GM21737 (cell line): ENCODE data around the gene CCDC85C.

Source experiments
- ATAC-seq: cut with Tn5 transposase; IDR thresholded peaks from one replicate; pipeline ENCODE4 v1.9.1; 2021; ENCODE audit warnings: mild to moderate bottlenecking, moderate library complexity; ENCODE audit not compliant: unreplicated experiment

CCDC85C gene

DNA sequence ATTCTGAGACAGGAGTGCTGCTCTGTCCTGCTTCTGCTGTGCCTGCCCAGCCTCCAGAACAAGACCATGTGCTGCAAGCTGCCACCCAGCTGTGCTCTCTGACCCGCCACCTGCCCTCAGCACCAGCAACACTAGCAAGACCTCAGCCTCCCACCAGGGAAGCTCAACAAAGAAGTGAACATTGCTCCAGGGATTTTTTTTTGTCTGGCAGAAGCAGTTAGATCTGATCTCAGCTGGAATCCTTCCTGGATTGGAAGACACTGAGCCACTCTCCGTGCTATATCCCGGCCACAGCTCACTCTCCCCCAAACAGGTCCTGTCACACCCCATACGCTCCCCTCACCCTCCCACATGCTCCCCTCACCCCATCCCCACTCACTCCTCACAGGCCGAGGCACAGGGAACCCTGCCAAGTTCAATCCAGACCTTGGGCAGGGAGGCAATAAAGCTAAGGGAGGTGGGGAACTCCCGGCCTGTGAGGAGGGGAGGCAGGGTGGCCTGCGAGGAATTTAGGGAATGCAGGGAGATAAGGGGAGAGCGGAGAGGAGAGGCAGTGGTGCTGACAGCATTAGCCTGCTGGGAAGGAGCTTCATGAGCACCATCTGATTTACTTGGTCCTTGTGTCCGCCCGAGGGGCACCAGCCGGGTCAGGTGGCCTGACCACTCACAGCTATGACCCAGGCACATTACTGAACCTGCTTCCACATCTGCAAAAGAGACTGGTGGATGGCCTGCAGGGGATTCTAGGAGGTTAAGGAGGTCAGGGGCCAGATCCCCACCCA lies 29.7 kb downstream of the CCDC85C start:
- no peak for ATAC-seq

GRCh38 chr14:99573436-99574098 lies 30.4 kb downstream of the CCDC85C start:
- ATAC-seq = no peak

GRCh38 chr14:99573000-99573330 lies 31.0 kb downstream of the CCDC85C start:
- ATAC-seq = no peak

GRCh38 chr14:99572173-99572999 lies 31.6 kb downstream of the CCDC85C start:
- no peak for ATAC-seq

- no peak for ATAC-seq
Measured at GRCh38 chr14:99571303-99571986, 32.6 kb downstream of the CCDC85C start.

DNA sequence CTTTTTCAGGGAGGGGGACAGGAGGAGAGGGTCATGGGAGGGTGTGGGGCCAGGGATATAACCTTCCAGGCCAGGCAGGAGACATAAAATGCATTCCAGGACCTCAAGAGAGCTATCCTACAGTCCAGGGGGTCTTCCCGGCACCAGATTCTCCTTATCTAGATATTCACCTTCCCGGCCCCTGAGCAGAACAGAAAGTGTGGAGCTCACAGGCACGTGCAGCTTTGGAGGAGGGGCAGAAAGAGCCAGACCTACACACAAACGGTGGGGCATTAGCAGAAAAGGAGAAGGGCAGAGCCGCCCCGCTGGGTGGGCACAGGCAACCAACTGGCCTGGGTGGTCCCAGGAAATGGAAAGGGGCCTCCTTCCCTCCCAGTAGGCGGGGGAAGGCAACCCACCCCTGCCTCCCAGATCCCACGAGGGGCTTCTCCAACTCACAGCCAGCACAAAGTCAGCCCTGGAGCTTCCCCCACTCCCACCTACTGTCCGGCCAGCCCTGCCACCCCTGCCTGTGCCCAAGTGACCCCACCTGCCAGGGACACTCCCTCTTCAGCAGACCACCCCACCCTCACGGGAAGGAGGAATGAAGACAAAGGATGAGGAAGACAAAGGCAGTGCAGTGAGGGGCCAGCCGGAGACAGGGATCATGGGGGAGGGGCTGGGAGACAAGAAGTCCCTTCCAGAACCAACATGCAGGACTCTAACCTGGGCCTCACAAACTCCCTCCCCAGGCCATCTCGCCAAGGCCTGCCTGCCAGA lies 33.3 kb downstream of the CCDC85C start:
- no peak for ATAC-seq

GRCh38 chr14:99569725-99570543 lies 34.1 kb downstream of the CCDC85C start:
- no peak for ATAC-seq

GRCh38 chr14:99568567-99569560 lies 35.1 kb downstream of the CCDC85C start:
- ATAC-seq = no peak

DNA sequence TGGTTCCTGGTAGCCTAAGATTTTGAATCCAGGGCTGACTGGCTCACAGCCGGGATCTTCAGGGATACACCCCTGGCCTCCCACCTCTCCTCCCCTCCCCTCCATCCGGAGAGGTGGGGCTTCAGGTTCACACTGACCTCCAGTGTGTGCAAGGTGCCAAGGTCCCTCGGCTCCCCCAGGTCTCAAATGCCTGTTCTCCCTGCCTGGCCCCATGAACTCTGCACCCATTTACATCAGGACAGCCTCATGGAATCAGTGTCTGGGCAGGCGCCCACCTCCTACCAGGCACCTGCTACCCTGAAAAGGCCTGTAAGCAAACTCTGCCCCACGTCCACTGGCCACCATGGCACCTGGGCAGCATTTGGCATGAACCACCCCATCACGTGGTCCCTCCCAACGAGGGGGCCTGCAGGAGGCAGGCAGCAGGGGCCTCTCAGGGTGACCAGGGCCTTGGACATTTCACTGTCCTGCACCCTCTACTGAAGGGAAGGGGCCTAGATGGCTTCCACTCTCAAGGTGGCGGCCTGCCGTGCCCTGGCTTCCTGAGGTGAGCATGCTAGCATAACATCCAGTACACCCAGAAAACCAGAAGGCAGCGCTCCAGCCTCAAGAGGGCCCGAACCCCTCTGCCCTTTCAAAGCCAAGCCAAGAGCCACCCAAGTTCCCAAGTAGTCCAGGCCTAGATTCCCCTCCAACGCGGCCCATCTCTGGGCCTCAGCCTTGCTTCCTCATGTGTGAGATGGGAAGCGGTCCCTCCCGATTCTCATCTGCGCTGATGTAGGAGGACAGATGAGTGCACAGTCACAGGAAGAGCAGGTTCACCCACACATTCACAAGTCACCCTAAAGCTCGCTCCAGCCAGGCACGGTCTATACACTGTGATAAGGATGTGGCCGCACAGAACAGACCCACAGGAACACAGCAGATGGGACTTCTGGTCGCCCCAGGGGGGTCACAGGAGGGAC lies 37.3 kb downstream of the CCDC85C start:
- ATAC-seq = no peak

DNA sequence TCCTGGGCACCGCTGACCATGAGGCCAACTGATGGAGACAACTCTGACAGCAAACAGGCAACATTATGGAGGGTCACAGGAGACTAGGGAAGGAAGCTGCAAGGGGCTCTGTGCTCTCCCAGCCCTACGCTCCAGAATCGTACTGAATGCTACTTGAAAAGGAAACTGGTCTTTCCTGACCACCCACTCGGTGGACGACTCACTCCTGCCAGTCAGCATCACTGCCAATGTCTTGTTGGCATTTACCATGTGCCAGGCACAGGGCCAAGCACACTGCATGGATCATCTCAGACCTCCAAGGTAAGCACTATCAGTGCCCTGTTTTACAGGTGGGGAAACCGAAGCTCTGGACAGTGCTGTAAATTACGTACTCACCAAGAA lies 38.0 kb downstream of the CCDC85C start:
- no peak for ATAC-seq

DNA sequence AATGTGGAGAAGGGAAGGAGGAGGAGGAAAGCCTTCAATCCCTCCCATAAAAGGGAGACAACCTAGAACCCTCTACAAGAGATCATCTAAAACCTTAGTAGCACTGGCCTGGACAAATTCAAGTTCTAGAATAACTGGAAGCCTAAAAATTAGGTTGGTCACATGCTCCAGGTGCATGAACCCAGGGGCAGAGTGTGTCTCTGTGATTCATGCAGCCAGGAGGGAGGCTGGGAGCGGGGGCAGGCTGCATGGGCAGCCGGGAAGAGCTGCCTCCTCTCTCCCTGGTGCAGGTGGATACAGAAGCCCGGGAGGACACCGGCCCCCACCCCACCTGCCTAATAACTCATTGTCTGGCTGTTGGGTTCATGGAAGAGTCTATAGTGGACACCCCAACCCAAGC lies 38.6 kb downstream of the CCDC85C start:
- no peak for ATAC-seq

DNA sequence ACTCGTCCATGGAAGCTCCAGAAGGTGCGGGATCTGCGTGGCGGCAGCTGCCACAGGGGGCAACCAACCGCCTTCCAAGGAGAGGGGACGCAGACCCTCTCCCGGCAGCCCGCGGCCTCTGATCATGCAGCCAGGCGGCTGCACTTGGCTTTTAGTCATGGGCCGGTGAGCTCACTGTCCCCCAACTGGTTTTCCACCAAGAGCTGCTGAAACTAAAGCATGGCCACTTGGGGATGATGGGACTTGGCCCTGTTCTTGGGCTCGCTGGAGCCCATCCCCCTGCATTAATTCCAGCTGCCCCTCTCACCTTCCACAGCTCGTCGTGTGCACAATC lies 39.1 kb downstream of the CCDC85C start:
- ATAC-seq = no peak

DNA sequence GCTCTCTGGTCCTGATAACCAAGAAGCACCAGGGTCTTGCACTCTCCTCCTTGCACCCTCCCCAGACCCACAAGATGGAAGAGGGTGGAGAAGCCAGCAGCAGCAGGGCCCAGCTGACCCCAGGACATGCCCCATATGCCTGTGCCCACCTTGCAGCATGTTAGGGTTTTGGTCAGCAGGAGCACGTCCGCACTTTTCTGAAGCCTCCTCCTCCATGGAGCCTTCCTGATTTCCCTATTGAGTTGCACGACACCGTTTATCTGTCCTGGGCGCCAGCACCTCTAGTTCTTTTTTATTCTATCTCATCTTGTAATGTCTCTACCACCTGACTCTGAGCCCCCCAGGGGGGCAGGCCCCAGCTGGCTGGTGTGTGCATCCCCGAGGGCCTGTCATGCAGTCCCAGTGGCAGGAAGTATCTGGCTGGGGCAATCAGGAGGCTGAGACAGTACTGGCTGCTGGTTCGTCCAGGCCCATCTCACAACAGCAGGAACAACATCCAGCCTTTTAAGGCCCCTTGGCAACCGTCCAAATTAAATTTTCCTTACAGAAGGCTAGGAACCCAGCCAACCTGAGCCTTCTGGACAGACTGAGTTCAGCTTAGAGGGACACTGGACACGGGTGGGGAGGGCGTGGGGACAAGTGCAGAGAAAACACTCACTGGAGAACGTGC lies 39.6 kb downstream of the CCDC85C start:
- no peak for ATAC-seq

- ATAC-seq = no peak
Measured at GRCh38 chr14:99563749-99564129, 40.3 kb downstream of the CCDC85C start.

GRCh38 chr14:99562856-99563748 lies 40.9 kb downstream of the CCDC85C start:
- ATAC-seq = no peak

DNA sequence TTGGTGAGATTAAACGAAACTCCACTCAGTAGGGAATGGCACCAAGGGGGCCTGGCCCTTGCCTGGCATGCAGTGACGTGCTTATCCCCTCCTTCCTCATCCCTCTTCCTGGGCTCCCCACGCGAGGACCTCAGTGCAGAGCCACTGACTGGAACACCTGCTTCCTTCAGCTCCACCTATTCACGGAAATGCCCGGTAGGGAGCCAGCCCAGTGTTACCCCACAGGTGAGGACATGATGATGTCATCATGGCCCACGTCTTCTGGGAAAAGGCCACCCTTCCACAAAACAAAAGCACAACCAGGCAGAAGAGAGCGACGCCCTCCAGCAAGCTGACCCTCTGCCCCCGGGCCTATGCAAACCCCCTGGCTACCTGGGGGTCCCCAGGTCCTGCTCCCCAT lies 42.1 kb downstream of the CCDC85C start:
- ATAC-seq = no peak
